Neutrophil (primary cell): ENCODE data around the gene MRTFB.

Experiments used
- H3K27ac ChIP-seq: fragments of 200-600 bp; sonication (generic); 2 replicates; pipeline ENCODE4 v1.5.1; 2016; ENCODE audit warnings: mild to moderate bottlenecking, moderate library complexity
- H3K27me3 ChIP-seq: fragments of 200-600 bp; sonication (generic); 2 replicates; pipeline ENCODE4 v1.6.0; 2016; ENCODE audit warnings: mild to moderate bottlenecking
- H3K36me3 ChIP-seq: fragments of 200-600 bp; sonication (generic); 2 replicates; pipeline ENCODE4 v1.5.1; 2017
- H3K4me1 ChIP-seq, 2 experiments: fragments of 200-600 bp in 1 of 2; sonication (generic) in 1 of 2; 1 replicate in 1 of 2; 2 replicates in 1 of 2; pipeline versions ENCODE4 v1.5.1 to v1.6.1; 2013 to 2016; ENCODE audit warnings: low read depth in 1 of 2, low read length in 1 of 2, mild to moderate bottlenecking in 1 of 2, moderate library complexity in 1 of 2; ENCODE audit not compliant: control insufficient read depth in 1 of 2, insufficient read depth in 1 of 2
- H3K4me3 ChIP-seq, 2 experiments: fragments of 200-600 bp in 1 of 2; sonication (generic) in 1 of 2; 1 replicate in 1 of 2; 2 replicates in 1 of 2; pipeline ENCODE4 v1.5.1; 2013 to 2016; ENCODE audit warnings: low read depth in 1 of 2, low read length in 1 of 2, mild to moderate bottlenecking in 1 of 2, moderate library complexity in 1 of 2
- H3K9me3 ChIP-seq: fragments of 200-600 bp; sonication (generic); 2 replicates; pipeline ENCODE4 v1.5.1; 2016
- CTCF ChIP-seq: fragments of 200-600 bp; sonication (generic); IDR thresholded peaks from 2 replicates; pipeline ENCODE4 v1.5.1; 2016; ENCODE audit warnings: antibody characterized with exemption

The MRTFB gene

GRCh38 chr16:14175086-14175485 lies 104.0 kb downstream of the MRTFB start:
- TF ChIP-seq CTCF: no peak
- Histone ChIP-seq H3K27me3 (no peaks in the 10 kb centered on the region), H3K27ac (no peak overlapping the region), H3K36me3 (no peaks in the 10 kb centered on the region), H3K4me3 (no peak overlapping the region), H3K9me3 (no peaks in the 10 kb centered on the region), H3K4me1 (peaks cover 0 to 11% of the 10 kb centered on the region in 2 experiments)

- Histone ChIP-seq H3K27me3 (no peaks in the 10 kb centered on the region), H3K4me3 (no peak overlapping the region), H3K9me3 (no peaks in the 10 kb centered on the region), H3K36me3 (no peaks in the 10 kb centered on the region), H3K27ac (no peak overlapping the region), H3K4me1 (peaks cover 4 to 31% of the 10 kb centered on the region in 2 experiments)
- TF ChIP-seq CTCF: no peak
Measured at GRCh38 chr16:14177704-14178103, 106.6 kb downstream of the MRTFB start.

- no peak overlapping the region for H3K27ac ChIP-seq
- H3K4me3 ChIP-seq: no peak overlapping the region
- H3K36me3 ChIP-seq: no peaks in the 10 kb centered on the region
- no peaks in the 10 kb centered on the region for H3K9me3 ChIP-seq
- TF ChIP-seq CTCF: no peak
- no peaks in the 10 kb centered on the region for H3K27me3 ChIP-seq
- H3K4me1 ChIP-seq: peaks cover 4 to 31% of the 10 kb centered on the region in 2 experiments
Measured at GRCh38 chr16:14179116-14179515, 108.0 kb downstream of the MRTFB start.

- Histone ChIP-seq H3K27ac (no peak overlapping the region), H3K4me3 (no peak overlapping the region), H3K36me3 (no peaks in the 10 kb centered on the region), H3K4me1 (peaks cover 4 to 27% of the 10 kb centered on the region in 2 experiments), H3K9me3 (no peaks in the 10 kb centered on the region), H3K27me3 (no peaks in the 10 kb centered on the region)
- no peak for TF ChIP-seq CTCF
Measured at GRCh38 chr16:14180481-14180944, 109.4 kb downstream of the MRTFB start.

- no peaks in the 10 kb centered on the region for H3K9me3 ChIP-seq
- no peaks in the 10 kb centered on the region for H3K36me3 ChIP-seq
- H3K4me3 ChIP-seq: no peak overlapping the region
- TF ChIP-seq CTCF: no peak
- no peak overlapping the region for H3K27ac ChIP-seq
- peaks cover 14 to 37% of the 10 kb centered on the region in 2 experiments for H3K4me1 ChIP-seq
- H3K27me3 ChIP-seq: no peaks in the 10 kb centered on the region
Measured at GRCh38 chr16:14181371-14182050, 110.4 kb downstream of the MRTFB start.
